IPS-18a (cell line): ENCODE data around the gene MAST2.
"Not testable (repeated sequence)": the region's sequence is repeated elsewhere in the genome, so short reads cannot be mapped to it uniquely, and the experiment has no call there.

Experiments
- H3K27ac ChIP-seq: one replicate; pipeline ENCODE4 v1.5.1; 2013; ENCODE audit warnings: low read length
- H3K27me3 ChIP-seq: one replicate; pipeline ENCODE4 v1.6.1; 2013; ENCODE audit warnings: mild to moderate bottlenecking, low read length; ENCODE audit not compliant: control insufficient read depth, insufficient read depth
- H3K36me3 ChIP-seq: one replicate; pipeline ENCODE4 v1.6.1; 2013; ENCODE audit warnings: low read depth, low read length; ENCODE audit not compliant: control insufficient read depth
- H3K4me1 ChIP-seq: one replicate; pipeline ENCODE4 v1.6.1; 2013; ENCODE audit warnings: low read depth, low read length; ENCODE audit not compliant: control insufficient read depth
- H3K4me3 ChIP-seq: one replicate; pipeline ENCODE4 v1.5.1; 2013; ENCODE audit warnings: low read length
- H3K9ac ChIP-seq: one replicate; pipeline ENCODE4 v1.6.1; 2013; ENCODE audit warnings: mild to moderate bottlenecking, low read length, moderate library complexity
- H3K9me3 ChIP-seq: one replicate; pipeline ENCODE4 v1.6.1; 2013; ENCODE audit warnings: low read depth, low read length; ENCODE audit not compliant: control insufficient read depth

MAST2 gene

DNA sequence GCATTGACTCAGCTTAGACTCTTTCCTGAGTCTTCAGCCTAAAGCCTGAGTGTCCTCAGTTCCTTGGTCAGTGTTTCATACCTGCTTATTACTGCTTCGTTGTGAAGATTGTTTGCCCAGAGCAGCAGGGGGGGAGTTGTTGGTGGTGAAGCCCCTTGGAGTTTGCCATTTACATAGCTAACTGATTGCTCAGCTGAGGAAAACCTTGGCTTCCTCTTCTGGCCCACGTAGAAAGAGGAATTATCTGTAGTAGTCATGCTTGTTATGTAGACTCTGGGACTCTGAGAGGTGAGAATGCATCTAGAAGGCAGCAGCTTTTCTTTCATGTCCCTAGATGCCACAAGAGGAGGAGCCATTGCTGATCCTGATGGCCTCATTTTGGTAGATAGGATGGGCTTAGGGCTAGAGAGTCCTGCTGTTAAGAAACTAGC, 125.9 kb downstream of the MAST2 start:
- H3K27ac ChIP-seq, result peak overlapping the region; percentile 46
- peaks cover 58% of the 10 kb centered on the region for H3K4me1 ChIP-seq

DNA sequence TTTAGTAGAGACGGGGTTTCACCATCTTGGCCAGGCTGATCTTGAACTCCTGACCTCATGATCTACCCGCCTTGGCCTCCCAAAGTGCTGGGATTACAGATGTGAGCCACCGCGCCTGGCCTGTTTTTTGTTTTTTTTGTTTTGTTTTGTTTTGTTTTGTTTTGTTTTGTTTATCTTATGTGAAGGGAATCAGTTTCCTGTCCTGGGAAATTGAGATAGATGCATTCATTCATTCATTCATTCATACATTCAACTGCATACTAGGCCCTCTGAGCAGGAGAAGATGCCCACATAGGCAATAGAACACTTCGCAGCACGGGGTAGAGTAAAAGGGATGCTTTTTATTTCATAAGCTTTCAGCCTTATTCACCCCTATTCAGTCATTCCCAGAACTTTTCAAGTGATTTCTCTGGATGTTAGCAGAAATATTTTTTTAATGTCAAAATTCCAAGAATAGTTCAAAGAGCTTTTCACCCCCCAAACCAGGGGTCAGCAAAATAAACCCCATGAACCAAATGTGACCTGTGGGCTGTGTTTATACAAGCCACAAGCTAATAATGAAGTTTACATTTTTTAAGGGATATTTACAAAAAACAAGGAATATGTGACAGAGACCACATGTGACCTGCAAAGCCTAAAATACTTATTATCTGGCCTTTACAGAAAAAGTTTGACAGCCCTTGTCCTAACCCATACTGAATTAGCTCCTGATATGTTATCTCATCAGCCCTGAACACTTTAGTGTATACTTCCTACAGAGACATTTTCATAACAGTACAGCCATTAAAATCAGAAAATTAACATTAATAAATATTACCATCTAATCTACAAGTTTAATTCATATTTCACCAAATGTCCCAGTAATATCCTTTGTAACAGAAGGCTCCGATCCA, 127.1 kb downstream of the MAST2 start:
- H3K4me3 ChIP-seq, result no peak overlapping the region
- no peaks in the 10 kb centered on the region for H3K9me3 ChIP-seq
- H3K36me3 ChIP-seq, result no peaks in the 10 kb centered on the region
- H3K27me3 ChIP-seq, result no peaks in the 10 kb centered on the region
- no peak overlapping the region for H3K9ac ChIP-seq
- peaks cover 48% of the 10 kb centered on the region for H3K4me1 ChIP-seq
- no peak overlapping the region for H3K27ac ChIP-seq

More for the DNA sequence above, 125.9 kb downstream of the MAST2 start:
- Histone ChIP-seq H3K9ac (peak overlapping the region; percentile 19), H3K4me3 (peak overlapping the region; percentile 12), H3K9me3 (no peaks in the 10 kb centered on the region), H3K27me3 (no peaks in the 10 kb centered on the region), H3K36me3 (no peaks in the 10 kb centered on the region)

DNA sequence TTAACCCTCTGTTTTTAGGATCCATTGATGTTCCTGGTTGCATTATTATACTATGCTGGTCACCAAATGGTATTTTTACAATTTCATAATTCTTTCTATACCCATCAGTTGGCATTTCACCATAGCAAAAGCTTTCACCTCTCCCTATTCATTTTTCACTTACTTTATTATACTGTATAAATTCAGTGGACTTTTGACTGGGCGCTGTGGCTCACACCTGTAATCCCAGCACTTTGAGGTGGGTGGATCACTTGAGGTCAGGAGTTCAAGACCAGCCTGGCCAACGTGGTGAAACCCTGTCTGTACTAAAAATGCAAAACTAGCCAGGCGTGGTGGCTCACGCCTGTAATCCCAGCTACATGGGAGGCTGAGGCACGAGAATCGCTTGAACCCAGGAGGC, 128.8 kb downstream of the MAST2 start:
- not testable (repeated sequence) for H3K27me3 ChIP-seq, H3K4me3 ChIP-seq, H3K36me3 ChIP-seq, H3K27ac ChIP-seq, H3K9ac ChIP-seq, H3K9me3 ChIP-seq
- H3K4me1 ChIP-seq, result peaks cover 33% of the 10 kb centered on the region

GRCh38 chr1:45934947-45935346, 131.5 kb downstream of the MAST2 start:
- Histone ChIP-seq H3K36me3 (no peaks in the 10 kb centered on the region), H3K27ac (no peak overlapping the region), H3K9ac (no peak overlapping the region), H3K4me3 (no peak overlapping the region), H3K9me3 (no peaks in the 10 kb centered on the region), H3K27me3 (no peaks in the 10 kb centered on the region), H3K4me1 (peaks cover 10% of the 10 kb centered on the region)

DNA sequence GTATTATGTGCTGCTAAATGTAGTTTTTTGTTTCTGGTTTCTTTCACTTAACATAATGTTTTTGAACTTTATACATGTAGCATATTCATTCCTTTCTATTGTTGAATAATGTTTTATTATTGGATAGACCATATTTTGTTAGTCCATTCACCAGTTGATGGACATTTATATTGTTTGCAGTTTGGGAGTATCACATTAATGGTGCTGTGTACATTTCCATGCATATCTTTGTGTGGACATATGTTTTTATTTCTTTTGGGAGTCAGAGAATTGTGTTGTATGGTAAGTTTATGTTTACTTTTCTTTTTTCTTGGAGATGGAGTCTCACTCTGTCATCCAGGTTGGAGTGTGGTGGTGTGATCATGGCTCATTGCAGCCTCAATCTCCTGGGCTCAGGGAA, 134.6 kb downstream of the MAST2 start:
- H3K9me3 ChIP-seq, result no peaks in the 10 kb centered on the region
- H3K27ac ChIP-seq, result no peak overlapping the region
- H3K36me3 ChIP-seq, result no peaks in the 10 kb centered on the region
- H3K27me3 ChIP-seq, result no peaks in the 10 kb centered on the region
- H3K9ac ChIP-seq, result no peak overlapping the region
- no peaks in the 10 kb centered on the region for H3K4me1 ChIP-seq
- H3K4me3 ChIP-seq, result no peak overlapping the region

- no peaks in the 10 kb centered on the region for H3K9me3 ChIP-seq
- H3K27ac ChIP-seq, result no peak overlapping the region
- no peaks in the 10 kb centered on the region for H3K4me1 ChIP-seq
- H3K36me3 ChIP-seq, result no peaks in the 10 kb centered on the region
- no peak overlapping the region for H3K9ac ChIP-seq
- H3K4me3 ChIP-seq, result no peak overlapping the region
- H3K27me3 ChIP-seq, result no peaks in the 10 kb centered on the region
Observed at GRCh38 chr1:45942411-45942810, 139.0 kb downstream of the MAST2 start.

- Histone ChIP-seq H3K4me3 (no peak overlapping the region), H3K27ac (no peak overlapping the region), H3K4me1 (no peaks in the 10 kb centered on the region), H3K36me3 (no peaks in the 10 kb centered on the region), H3K9me3 (no peaks in the 10 kb centered on the region), H3K27me3 (no peaks in the 10 kb centered on the region), H3K9ac (no peak overlapping the region)
Observed at GRCh38 chr1:45943185-45943584, 139.8 kb downstream of the MAST2 start.

DNA sequence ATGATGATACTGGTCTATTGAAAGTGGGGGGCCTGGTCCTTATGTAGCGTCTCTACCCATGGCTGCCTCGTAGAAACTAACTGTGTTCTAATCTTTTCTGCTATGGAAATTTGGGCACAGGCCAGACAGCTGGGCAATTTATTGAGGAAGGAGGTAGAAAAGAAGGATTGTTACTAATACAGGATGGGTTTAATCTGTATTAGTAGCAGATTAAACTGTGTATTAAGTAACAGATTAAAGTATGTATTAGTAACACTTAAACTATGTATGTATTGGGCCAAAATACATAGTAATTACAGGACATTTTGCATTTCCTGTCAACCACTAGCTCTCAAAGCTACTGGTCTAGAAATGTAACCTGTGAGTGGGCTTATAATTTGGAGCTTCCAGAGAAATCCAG, 142.0 kb downstream of the MAST2 start:
- Histone ChIP-seq H3K4me3 (no peak overlapping the region), H3K9ac (no peak overlapping the region), H3K27ac (no peak overlapping the region), H3K4me1 (no peaks in the 10 kb centered on the region), H3K27me3 (no peaks in the 10 kb centered on the region), H3K9me3 (no peaks in the 10 kb centered on the region), H3K36me3 (no peaks in the 10 kb centered on the region)

DNA sequence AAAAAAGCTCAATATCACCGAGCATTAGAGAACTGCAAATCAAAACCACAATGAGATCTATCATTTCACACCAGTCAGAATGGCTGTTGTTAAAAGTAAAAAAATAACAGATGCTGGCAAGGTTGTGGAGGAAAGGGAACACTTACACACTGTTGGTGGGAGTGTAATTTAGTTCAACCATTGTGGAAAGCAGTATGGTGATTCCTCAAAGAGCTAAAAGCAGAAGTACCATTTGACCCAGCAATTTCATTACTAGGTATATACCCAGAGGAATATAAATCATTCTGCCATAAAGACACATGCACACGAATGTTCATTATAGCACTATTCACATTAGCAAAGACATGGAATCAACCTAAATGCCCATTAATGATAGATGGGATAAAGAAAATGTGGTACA, 146.1 kb downstream of the MAST2 start:
- H3K9ac ChIP-seq, H3K36me3 ChIP-seq, H3K27me3 ChIP-seq, H3K4me3 ChIP-seq, H3K9me3 ChIP-seq, H3K27ac ChIP-seq: not testable (repeated sequence)
- H3K4me1 ChIP-seq, result peaks cover 16% of the 10 kb centered on the region

- Histone ChIP-seq H3K27ac (no peak overlapping the region), H3K9me3 (no peaks in the 10 kb centered on the region), H3K9ac (no peak overlapping the region), H3K36me3 (no peaks in the 10 kb centered on the region), H3K4me3 (no peak overlapping the region), H3K4me1 (peaks cover 21% of the 10 kb centered on the region), H3K27me3 (no peaks in the 10 kb centered on the region)
Observed at GRCh38 chr1:45952072-45952471, 148.7 kb downstream of the MAST2 start.

DNA sequence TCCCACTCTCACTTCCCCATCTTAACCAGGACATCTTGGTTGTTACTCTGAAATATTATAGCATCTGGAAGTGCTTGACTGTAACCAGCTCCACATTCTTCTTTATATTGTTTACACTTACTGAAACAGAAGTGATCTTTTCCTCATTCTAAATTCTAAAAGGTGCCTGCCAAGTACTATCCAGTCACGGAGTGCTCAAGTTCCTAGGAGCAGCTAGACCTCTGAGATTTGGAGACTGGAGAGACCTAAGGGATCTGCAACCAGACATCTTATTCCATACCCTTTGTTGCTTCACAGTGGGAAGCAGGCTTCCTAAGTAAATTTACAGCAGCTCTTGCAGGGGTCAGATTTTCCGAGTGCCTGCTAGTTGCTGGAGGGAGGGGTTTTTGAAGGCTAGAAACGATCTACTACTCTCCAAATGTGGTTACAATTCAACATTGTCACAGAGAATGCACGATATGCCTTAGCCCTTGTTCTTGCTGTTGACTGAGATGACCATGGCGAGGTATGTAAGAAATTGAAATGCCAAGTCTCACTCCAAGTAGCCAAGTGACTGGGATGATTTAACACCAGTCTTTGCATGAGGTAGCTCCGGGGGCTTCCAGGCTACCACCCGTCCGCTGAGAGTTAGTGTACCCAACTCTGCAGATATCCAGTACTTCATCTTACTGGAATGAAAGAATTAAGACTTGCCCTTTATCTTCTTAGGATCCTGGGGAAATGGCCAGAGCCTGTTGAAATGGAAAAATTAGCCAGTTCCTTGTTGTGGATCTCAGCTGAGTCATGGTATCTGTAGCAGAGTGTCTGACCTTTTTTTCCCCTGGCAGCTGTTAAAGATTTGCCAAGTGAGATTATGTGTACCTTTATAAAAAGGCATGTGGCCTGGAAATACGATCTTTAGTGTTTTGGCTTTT, 150.8 kb downstream of the MAST2 start:
- no peaks in the 10 kb centered on the region for H3K27me3 ChIP-seq
- peak overlapping the region; percentile 34 for H3K4me3 ChIP-seq
- H3K27ac ChIP-seq, result no peak overlapping the region
- no peaks in the 10 kb centered on the region for H3K36me3 ChIP-seq
- peak overlapping the region; percentile 24 for H3K9ac ChIP-seq
- H3K4me1 ChIP-seq, result peaks cover 21% of the 10 kb centered on the region
- H3K9me3 ChIP-seq, result no peaks in the 10 kb centered on the region
